Stomach (tissue), 4 donors: ENCODE data around the gene CGB8.

Experiments used
- EP300 ChIP-seq: sonication (generic); formaldehyde crosslinking; IDR thresholded peaks from one replicate; pipeline ENCODE4 v1.6.1; 2017; ENCODE audit warnings: antibody characterized with exemption
- POLR2A ChIP-seq, 4 donors: fragments of 450-650 bp; IDR thresholded peaks; one replicate each; pipeline ENCODE4 v1.6.1; 2016; ENCODE audit warnings: antibody characterized with exemption in 4 of 4, control low read depth in 2 of 4, mild to moderate bottlenecking in 1 of 4, moderate library complexity in 1 of 4
- POLR2AphosphoS5 ChIP-seq, 3 donors: sonication (generic); formaldehyde crosslinking; IDR thresholded peaks; one replicate each; pipeline ENCODE4 v1.6.1; 2016; ENCODE audit warnings: antibody characterized with exemption in 3 of 3
- TF ChIP-seq, protein P1 (sequence below), 7 experiments: fragments of 450-650 bp in 4 of 7; fragments of 200-600 bp in 3 of 7; sonication (generic) in 3 of 7; IDR thresholded peaks; one replicate each; pipeline ENCODE4 v1.5.1; 2016 to 2019; ENCODE audit warnings: antibody characterized with exemption in 7 of 7, control low read depth in 2 of 7, mild to moderate bottlenecking in 1 of 7

DNA sequence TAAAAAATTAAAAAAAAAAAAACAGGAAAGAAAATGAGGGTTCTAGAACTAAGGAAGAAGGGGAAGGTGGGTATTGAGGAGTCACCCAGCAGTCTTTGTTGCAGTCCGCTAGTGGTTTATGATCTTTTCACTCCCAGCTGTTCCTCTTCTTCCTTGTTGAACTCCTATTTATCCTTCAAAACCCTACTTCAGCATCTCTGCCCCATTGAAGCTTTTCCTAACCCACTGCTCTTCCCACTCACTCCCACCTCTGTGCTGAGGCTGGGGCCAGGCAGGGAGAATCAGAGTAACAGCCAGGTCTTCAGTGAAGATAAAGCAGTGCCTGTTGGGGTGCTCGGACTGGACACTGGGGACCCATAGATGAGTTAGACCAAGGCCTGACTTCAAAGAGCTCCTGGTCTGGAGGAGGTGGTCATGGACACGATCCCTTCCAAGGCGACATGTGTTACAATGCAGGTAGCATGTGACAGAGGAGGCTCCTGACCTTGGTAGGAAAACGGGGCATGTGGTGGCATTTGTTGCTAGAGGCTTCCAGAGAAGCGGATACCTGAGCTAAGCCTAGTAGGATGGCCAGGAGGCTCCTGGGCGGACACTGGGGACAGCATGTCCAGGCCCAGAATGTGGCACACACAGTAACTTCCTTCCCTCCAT is 43.8 kb downstream of the CGB8 start:
- TF ChIP-seq POLR2A (IDR thresholded peaks at IDR 0.05) = no peak
- TF ChIP-seq, protein P1, sequence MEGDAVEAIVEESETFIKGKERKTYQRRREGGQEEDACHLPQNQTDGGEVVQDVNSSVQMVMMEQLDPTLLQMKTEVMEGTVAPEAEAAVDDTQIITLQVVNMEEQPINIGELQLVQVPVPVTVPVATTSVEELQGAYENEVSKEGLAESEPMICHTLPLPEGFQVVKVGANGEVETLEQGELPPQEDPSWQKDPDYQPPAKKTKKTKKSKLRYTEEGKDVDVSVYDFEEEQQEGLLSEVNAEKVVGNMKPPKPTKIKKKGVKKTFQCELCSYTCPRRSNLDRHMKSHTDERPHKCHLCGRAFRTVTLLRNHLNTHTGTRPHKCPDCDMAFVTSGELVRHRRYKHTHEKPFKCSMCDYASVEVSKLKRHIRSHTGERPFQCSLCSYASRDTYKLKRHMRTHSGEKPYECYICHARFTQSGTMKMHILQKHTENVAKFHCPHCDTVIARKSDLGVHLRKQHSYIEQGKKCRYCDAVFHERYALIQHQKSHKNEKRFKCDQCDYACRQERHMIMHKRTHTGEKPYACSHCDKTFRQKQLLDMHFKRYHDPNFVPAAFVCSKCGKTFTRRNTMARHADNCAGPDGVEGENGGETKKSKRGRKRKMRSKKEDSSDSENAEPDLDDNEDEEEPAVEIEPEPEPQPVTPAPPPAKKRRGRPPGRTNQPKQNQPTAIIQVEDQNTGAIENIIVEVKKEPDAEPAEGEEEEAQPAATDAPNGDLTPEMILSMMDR (IDR thresholded peaks at IDR 0.05) = no peak
- TF ChIP-seq POLR2AphosphoS5 (IDR thresholded peaks at IDR 0.05) = no peak
- no peak for TF ChIP-seq EP300
